Caki2 (cell line): ENCODE measurements around the gene AFM. TPM values are rescaled to one million over a fixed set of nuclear protein-coding genes. Genes with fewer than 3 reads are reported as not detected.

ENCODE experiments used
- DNase-seq: peaks from one replicate; pipeline ENCODE4 v3.0.0-alpha.2; 2015; ENCODE audit warnings: low read depth
- in situ Hi-C: cut with HindIII; loops from 2 replicates; pipeline ENCODE4 v1.10.0; 2016; ENCODE audit warnings: low sequenced_read_pairs, low pct_unique_long_range_greater_than_20kb, mixed read lengths
- total RNA-seq: library from RNA; depleted of rRNA; stranded (reverse); fragments of >200 nt; shearing (Covaris generic); gene quantifications from 2 replicates; pipeline ENCODE4 v1.2.3, GENCODE V29; 2014; ENCODE audit warnings: low replicate concordance; rRNA removed

AFM gene, protein sequence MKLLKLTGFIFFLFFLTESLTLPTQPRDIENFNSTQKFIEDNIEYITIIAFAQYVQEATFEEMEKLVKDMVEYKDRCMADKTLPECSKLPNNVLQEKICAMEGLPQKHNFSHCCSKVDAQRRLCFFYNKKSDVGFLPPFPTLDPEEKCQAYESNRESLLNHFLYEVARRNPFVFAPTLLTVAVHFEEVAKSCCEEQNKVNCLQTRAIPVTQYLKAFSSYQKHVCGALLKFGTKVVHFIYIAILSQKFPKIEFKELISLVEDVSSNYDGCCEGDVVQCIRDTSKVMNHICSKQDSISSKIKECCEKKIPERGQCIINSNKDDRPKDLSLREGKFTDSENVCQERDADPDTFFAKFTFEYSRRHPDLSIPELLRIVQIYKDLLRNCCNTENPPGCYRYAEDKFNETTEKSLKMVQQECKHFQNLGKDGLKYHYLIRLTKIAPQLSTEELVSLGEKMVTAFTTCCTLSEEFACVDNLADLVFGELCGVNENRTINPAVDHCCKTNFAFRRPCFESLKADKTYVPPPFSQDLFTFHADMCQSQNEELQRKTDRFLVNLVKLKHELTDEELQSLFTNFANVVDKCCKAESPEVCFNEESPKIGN
- total RNA-seq, result not detected in 2 replicates

DNA sequence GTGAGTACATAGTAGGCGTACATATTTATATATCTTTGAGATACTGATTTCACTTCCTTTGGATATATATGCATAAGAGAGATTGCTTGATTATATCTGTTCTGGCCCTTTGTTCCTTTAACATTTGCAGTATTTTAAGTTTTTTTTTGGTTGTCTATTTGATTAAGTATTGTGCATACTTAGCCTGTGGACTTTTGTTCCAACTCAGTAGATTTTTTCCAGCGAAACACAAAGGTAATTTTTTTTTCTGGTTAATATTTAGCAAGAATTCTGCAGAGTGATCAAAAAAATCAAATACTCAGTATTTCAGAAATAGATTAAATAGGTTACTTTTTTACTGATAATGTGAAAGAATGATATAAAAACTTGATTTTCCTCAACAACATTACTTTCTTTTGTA, at the start of gene AFM:
Gene AFM, plus strand, starts transcription at position 388 of the 400 bp plus-strand sequence. CDS start 31 bp downstream, outside the sequence.
- no peak for DNase-seq
- in situ Hi-C loops, result no loop called here

DNA sequence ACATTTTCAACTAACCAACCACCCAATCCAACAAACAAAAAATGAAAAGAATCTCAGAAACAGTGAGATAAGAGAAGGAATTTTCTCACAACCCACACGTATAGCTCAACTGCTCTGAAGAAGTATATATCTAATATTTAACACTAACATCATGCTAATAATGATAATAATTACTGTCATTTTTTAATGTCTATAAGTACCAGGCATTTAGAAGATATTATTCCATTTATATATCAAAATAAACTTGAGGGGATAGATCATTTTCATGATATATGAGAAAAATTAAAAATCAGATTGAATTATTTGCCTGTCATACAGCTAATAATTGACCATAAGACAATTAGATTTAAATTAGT, 49.8 kb upstream of the AFM start:
- DNase-seq, result no peak
- in situ Hi-C loops, result no loop called here

DNA sequence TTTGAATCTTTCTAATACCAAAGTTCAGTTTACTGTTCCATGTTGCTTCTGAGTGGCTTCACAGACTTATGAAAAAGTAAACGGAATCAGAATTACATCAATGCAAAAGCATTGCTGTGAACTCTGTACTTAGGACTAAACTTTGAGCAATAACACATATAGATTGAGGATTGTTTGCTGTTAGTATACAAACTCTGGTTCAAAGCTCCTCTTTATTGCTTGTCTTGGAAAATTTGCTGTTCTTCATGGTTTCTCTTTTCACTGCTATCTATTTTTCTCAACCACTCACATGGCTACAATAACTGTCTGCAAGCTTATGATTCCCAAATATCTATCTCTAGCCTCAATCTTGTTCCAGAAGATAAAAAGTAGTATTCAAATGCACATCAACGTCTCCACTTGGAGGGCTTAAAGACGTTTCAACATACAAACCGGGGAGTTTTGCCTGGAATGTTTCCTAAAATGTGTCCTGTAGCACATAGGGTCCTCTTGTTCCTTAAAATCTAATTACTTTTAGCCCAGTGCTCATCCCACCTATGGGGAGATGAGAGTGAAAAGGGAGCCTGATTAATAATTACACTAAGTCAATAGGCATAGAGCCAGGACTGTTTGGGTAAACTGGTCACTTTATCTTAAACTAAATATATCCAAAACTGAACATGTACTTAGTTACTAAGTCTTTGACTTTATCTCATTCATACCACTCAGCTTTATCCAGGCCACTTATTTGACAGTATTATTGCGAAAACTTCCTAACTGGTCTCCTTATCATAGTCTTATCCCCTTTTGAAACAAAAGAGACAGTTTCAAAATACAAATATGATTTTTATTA, 49.2 kb upstream of the AFM start:
- in situ Hi-C loops, result no loop called here
- DNase-seq, result no peak

DNA sequence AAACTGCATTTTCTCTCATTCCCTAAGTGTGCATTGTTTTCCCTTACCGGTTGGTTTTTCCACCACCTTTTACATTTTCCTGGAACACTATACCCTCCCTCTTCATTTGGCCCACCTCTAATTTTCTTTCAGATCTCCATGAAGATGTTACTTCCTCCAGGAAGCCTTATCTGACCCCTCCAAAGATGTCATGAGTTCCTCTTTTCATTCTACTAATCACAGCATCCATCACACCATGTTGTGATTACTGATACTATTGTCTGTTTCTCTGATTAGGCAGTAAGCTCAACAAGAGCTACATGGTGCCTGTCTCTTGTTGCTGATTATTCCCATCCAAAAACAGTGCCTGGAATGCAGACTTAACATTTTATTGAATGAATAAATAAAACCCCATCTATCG, 48.4 kb upstream of the AFM start:
- in situ Hi-C loops, result no loop called here

DNA sequence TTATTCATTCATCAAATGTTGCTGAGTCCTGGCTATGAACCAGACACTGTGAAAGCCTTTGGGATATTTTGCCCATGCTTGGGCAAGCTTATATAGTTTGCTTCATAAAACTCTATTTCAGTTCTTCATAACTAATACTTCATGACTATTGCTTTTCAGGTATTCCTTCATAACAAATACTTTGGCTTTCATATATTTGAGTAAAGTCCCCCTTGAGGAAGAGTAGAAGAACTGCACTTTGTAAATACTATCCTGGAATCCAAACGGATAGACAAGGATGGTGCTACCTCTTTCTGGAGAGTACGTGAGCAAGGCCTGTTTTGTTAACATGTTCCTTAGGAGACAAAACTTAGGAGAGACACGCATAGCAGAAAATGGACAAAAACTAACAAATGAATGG, 47.2 kb upstream of the AFM start:
- DNase-seq, result no peak
- in situ Hi-C loops, result no loop called here

More for the DNA sequence above, 48.4 kb upstream of the AFM start:
- DNase-seq, result no peak

DNA sequence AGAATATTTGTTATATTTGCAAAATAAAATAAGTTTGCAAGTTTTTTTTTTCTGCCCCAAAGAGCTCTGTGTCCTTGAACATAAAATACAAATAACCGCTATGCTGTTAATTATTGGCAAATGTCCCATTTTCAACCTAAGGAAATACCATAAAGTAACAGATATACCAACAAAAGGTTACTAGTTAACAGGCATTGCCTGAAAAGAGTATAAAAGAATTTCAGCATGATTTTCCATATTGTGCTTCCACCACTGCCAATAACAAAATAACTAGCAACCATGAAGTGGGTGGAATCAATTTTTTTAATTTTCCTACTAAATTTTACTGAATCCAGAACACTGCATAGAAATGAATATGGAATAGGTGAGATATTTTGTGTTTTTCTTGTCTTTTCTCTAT, 45.6 kb upstream of the AFM start, which contains the start of gene AFP:
Gene AFP, plus strand, starts transcription at position 238 of the 400 bp plus-strand sequence. Its CDS starts 42 bp downstream, at position 280.
- no peak for DNase-seq
- in situ Hi-C loops, result no loop called here

DNA sequence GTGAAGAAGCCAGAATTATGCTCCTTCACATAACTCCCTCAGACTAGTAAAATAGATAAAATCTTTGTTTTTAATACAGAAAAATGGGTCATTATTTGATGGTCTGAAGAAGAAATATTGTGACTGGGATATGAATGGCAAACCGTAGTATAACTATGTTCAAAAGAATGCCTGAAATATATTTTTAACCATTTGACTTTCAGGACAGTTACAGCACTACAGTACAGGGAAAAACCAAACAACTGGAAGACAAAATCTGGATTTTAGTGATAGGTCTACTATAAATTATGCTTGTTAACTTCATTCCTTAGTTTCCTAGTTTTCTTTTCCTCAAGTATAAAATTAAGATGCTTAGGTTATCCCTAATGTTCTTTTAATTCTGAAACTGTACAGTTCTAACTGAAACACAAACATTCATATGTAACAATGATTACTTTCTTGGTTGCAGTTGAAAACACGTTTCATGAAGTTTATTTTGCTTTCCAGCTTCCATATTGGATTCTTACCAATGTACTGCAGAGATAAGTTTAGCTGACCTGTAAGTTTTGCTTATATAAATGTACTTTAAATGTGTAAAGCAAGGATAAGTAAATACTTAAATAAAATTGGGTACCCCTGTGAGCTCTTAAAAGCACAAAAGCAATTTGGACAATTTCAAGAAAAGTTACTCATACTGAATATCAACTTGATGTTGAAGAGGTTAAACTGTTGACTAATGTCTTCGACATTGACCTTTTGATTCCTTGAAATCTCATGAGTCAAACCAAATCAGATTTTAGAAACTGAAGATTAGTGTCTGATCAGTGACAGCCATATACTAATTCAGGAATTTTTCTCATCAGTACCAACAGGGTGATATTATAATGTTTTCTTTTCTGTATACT, 44.6 kb upstream of the AFM start:
- in situ Hi-C loops, result no loop called here
- DNase-seq, result no peak

DNA sequence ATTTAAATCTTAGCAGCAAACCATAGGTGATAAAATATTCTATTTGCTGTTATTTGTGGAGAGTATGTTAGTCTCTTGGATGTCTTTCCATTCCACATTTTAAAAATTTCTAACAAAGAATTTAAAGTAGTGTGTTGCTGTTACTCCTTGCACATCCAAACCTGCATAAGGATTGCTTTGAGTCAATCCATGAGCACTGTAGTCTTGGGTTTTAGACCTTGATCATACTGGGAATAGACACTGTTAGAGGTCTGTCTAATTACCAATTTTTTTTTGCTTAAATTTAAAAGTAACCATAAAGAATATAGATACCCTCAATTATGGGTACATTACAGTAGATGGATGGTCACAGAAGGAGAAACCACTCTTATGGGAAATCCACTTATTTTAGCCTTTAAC, 44.0 kb upstream of the AFM start:
- in situ Hi-C loops, result no loop called here
- no peak for DNase-seq

DNA sequence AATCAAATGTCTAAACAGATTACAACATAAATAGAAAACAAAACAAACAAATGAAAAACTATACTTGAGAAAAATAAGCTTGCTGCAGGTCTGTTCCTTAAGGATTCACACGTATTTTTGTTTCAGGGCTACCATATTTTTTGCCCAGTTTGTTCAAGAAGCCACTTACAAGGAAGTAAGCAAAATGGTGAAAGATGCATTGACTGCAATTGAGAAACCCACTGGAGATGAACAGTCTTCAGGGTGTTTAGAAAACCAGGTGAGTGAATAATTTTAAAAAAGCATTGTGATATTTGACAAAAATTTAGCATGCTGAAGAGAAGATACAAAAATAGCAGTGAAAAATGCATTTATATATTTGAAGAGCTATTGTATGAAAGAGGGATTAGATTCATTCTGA, 43.5 kb upstream of the AFM start:
- no peak for DNase-seq
- in situ Hi-C loops, result no loop called here

DNA sequence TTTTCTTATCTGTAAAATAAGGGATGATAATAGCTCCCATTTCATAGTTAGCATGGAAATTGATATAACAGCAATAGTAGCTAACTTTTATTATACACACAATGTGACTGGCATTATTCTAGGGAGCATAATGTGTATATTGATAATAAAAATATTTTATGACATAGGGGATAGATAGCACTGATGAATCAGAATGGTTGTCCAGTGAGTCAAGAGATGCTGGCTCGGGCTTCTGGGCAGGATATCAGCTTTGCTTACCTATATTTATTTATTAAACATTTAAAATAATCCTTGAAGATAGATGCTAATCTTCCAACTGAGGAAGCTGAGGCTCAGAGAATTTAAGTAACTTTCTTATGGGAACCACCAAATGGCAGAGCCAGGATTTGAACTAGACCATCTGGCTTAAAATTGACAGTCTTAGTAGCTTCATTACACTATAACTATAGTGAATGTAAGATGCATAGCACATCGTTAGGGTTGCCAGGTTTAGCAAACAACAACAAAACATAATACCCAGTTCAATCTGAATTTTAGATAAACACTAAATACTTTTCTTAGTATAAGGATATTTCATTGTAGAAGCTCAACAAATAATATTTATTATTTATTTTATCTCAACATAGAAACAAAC, 42.8 kb upstream of the AFM start:
- DNase-seq, result no peak
- in situ Hi-C loops, result no loop called here

DNA sequence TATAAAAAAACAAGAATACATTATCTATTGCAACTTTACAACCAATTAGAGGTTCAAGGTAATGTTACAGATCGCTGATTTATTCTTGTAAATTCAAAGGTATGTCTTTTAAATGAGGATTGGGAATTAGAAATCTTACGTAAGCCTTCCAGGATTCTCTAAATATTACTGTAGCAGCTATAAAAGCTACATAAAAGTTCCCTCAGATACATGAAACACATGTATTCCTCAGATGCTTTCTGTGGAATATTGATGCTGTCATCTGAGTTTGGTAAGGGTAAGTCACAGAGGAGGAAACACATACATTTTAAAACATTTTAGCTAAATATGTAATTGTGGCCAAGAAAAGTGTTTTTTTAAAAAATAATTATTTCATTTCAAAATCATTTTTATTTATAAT, 42.1 kb upstream of the AFM start:
- DNase-seq, result no peak
- in situ Hi-C loops, result no loop called here

DNA sequence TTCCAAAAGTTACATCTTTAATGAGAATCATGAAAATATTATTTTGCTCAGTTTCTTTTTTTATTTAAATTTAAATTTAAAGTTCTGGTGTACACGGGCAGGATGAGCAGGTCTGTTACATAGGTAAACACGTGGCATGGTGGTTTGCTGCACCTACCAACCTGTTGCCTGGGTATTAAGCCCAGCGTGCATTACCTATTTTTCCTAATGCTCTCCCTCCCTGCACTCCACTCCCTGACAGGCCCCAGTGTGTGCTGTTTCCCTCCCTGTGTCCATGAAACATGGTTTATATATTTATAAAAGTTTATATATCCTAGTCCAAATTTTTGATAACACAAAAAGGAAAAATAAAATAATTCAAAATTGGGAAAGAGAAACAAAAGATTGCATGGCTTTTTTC, 41.6 kb upstream of the AFM start:
- in situ Hi-C loops, result no loop called here
- no peak for DNase-seq

DNA sequence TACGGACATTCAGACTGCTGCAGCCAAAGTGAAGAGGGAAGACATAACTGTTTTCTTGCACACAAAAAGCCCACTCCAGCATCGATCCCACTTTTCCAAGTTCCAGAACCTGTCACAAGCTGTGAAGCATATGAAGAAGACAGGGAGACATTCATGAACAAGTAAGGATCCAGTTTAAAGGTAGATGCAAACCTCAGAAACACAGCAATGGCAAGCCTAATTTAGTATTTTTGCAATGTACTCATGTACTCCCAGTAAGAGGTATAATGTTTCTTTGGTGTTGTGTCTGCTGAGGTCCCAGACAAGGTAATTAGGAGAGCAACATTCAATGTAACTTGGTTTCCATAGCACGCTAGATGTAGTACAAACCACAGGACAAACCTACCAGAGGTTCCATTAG, 40.9 kb upstream of the AFM start:
- DNase-seq, result no peak
- in situ Hi-C loops, result no loop called here

DNA sequence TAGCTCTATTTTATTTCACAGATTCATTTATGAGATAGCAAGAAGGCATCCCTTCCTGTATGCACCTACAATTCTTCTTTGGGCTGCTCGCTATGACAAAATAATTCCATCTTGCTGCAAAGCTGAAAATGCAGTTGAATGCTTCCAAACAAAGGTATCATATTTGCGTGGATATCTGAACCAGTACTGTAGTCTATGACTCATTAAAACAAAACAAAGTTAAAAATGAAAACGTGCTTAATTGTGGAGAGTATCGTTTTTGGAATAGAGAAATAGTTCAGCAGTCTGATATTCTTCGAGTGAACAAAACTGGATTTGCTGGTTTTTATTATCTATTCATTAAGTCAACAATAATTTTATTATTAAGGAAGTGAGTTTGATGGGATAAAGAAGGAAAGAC, 39.3 kb upstream of the AFM start:
- in situ Hi-C loops, result no loop called here
- no peak for DNase-seq

DNA sequence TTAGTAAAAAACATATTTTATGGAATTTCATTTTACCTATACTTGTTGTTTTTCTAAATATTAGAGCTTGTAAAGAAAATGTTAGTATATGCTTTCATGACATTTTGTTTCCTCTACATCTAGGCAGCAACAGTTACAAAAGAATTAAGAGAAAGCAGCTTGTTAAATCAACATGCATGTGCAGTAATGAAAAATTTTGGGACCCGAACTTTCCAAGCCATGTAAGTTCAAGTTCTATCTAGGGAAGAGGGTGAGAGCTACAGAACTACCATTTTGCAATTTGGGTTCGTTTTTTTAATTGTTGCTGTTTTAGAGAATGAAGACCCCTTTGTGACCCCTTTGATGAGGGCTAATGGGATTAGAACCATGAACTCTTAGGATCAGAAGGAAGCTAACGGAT, 38.3 kb upstream of the AFM start:
- no peak for DNase-seq
- in situ Hi-C loops, result no loop called here

DNA sequence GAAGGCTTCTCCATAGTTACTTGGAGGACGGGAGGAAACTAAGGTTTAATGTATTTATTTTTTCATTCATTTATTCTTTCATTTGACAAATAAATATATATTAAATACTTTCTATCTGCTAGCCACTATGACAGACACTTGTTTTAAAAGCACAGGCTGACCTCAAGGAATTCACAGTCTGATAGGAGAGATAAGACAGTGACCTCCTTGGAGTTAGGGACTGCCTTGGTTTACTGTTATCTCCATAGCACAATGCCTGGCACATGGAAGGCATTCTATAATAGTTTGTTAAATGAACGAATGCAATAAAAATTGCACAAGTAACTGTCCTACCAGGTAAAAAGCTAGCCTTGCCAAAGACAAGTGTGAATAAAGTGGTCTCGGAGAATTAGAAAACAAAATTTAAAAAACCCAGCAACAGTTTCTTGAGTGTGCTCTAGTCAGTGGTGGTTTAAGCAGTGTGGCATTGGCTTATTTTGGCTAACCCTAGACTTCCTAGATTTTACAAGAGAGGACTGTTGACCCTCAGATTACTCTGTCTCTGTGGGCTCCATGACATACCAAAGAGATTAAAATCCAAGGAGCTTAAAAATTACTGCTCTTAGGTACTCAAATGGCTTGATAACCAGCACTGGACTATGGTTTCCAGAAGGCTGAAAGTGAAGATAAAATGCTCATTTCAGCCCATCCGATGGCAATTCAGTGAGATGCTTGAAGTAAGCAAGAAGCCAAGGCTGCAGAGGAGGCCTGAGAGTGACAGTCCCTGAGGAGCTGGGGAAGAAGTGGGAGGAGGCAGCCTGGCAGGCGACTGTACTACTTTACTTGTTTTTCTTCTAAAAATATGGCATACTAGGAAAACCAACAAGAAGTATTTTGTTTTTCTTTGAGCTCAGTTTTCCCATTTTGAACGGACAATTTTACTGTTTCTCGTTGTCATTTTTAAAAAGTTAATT, 35.9 kb upstream of the AFM start:
- in situ Hi-C loops, result no loop called here

More for the DNA sequence above, 35.9 kb upstream of the AFM start:
- DNase-seq, result no peak
